Stimulated activated CD8-positive, alpha-beta memory T cell treated with anti-CD3 and anti-CD28 coated beads, Interleukin-4, amount 100 ng/mL, for 1 hour (primary cell): ENCODE results near the gene BBS9.
"Not testable (repeated sequence)": the region's sequence is repeated elsewhere in the genome, so short reads cannot be mapped to it uniquely, and the experiment has no call there.

ENCODE experiments used
- DNase-seq, 2 donors: peaks; one replicate each; pipeline ENCODE4 v3.0.0-alpha.2; 2020; ENCODE audit warnings: low read depth in 2 of 2, low spot score in 1 of 2

BBS9 gene

GRCh38 chr7:33423646-33424020 lies 294.3 kb downstream of the BBS9 start:
- no peak for DNase-seq

GRCh38 chr7:33425395-33425794 lies 296.0 kb downstream of the BBS9 start:
- DNase-seq: no peak

- DNase-seq: no peak
Measured at GRCh38 chr7:33425929-33426678, 296.7 kb downstream of the BBS9 start.

GRCh38 chr7:33428415-33428814 lies 299.1 kb downstream of the BBS9 start:
- DNase-seq: no peak

- no peak for DNase-seq
Measured at GRCh38 chr7:33431543-33431942, 302.2 kb downstream of the BBS9 start.

GRCh38 chr7:33432821-33433220 lies 303.5 kb downstream of the BBS9 start:
- no peak for DNase-seq

- no peak for DNase-seq
Measured at GRCh38 chr7:33433357-33433756, 304.0 kb downstream of the BBS9 start.

- DNase-seq: no peak
Measured at GRCh38 chr7:33444511-33444910, 315.1 kb downstream of the BBS9 start.

GRCh38 chr7:33446551-33446950 lies 317.2 kb downstream of the BBS9 start:
- DNase-seq: no peak

- DNase-seq: no peak
Measured at GRCh38 chr7:33448035-33448434, 318.7 kb downstream of the BBS9 start.

GRCh38 chr7:33449847-33450246 lies 320.5 kb downstream of the BBS9 start:
- DNase-seq: no peak

GRCh38 chr7:33452805-33453502 lies 323.6 kb downstream of the BBS9 start:
- DNase-seq: no peak

GRCh38 chr7:33457039-33457438 lies 327.7 kb downstream of the BBS9 start:
- DNase-seq: no peak

GRCh38 chr7:33458581-33458980 lies 329.2 kb downstream of the BBS9 start:
- no peak for DNase-seq

GRCh38 chr7:33459340-33459751 lies 330.0 kb downstream of the BBS9 start:
- DNase-seq: no peak

- no peak for DNase-seq
Measured at GRCh38 chr7:33463131-33463530, 333.8 kb downstream of the BBS9 start.

GRCh38 chr7:33466203-33466602 lies 336.8 kb downstream of the BBS9 start:
- DNase-seq: no peak

GRCh38 chr7:33471636-33472242 lies 342.4 kb downstream of the BBS9 start:
- DNase-seq: no peak

GRCh38 chr7:33472348-33473025 lies 343.1 kb downstream of the BBS9 start:
- DNase-seq: no peak

- no peak for DNase-seq
Measured at GRCh38 chr7:33477719-33478480, 348.5 kb downstream of the BBS9 start.

- not testable (repeated sequence) for DNase-seq
Measured at GRCh38 chr7:33484476-33484875, 355.1 kb downstream of the BBS9 start.
